SK-N-SH (cell line): ENCODE data around the gene LIMS2. TPM values are rescaled to one million over a fixed set of nuclear protein-coding genes. Genes with fewer than 3 reads are reported as not detected.

Source experiments
- CTCF ChIA-PET: fragments of 300-600, 350-600 bp; formaldehyde crosslinking; extraction: SDS; loops from one replicate; lab custom pipeline; 2021; lab: Yijun Ruan, JAX
- POLR2A ChIA-PET: fragments of 350-600 bp; sonication (Branson Sonifier 250); formaldehyde crosslinking; extraction: SDS; loops from one replicate; lab custom pipeline; 2020; ENCODE audit warnings: antibody characterized with exemption, inconsistent platforms; lab: Yijun Ruan, JAX
- DNase-seq: peaks from one replicate; pipeline ENCODE4 v3.0.0; 2012
- H2AFZ ChIP-seq: fragments of 200-600 bp; sonication (generic); 2 replicates; pipeline ENCODE4 v1.8.1; 2016; ENCODE audit warnings: antibody characterized with exemption, mild to moderate bottlenecking, low read depth
- H3F3A ChIP-seq: fragments of 200-600 bp; sonication (generic); replicated peaks from 2 replicates; pipeline ENCODE3; 2016; ENCODE audit warnings: antibody characterized with exemption, mild to moderate bottlenecking; ENCODE audit not compliant: insufficient read depth
- H3K27ac ChIP-seq, 2 experiments: fragments of 200-500 bp in 1 of 2; fragments of 200-600 bp in 1 of 2; sonication (Bioruptor generic) in 1 of 2; sonication (generic), shearing (Covaris generic) in 1 of 2; 2 replicates each; pipeline versions ENCODE4 v1.5.1 to v1.6.1; 2014 to 2016; ENCODE audit warnings: low read depth in 2 of 2, inconsistent platforms in 1 of 2, low read length in 1 of 2, mild to moderate bottlenecking in 1 of 2, mixed read lengths in 1 of 2
- H3K27me3 ChIP-seq: fragments of 200-600 bp; sonication (generic), shearing (Covaris generic); 2 replicates; pipeline ENCODE4 v1.6.1; 2016; ENCODE audit warnings: mixed run types; ENCODE audit not compliant: insufficient read depth
- H3K36me3 ChIP-seq, 2 experiments: fragments of 200-500 bp in 1 of 2; fragments of 200-600 bp in 1 of 2; sonication (Bioruptor generic) in 1 of 2; sonication (generic) in 1 of 2; replicated peaks in 1 of 2; 2 replicates each; pipeline versions ENCODE3 to v1.5.1; 2014 to 2016; ENCODE audit warnings: low read length in 1 of 2, mild to moderate bottlenecking in 1 of 2; ENCODE audit not compliant: insufficient read depth in 2 of 2, control insufficient read depth in 1 of 2
- H3K4me1 ChIP-seq, 2 experiments: fragments of 200-500 bp in 1 of 2; fragments of 200-600 bp in 1 of 2; sonication (Bioruptor generic) in 1 of 2; sonication (generic), shearing (Covaris generic) in 1 of 2; 2 replicates each; pipeline versions ENCODE4 v1.5.1 to v1.6.1; 2014 to 2016; ENCODE audit warnings: low read depth in 1 of 2, low read length in 1 of 2, mixed run types in 1 of 2; ENCODE audit not compliant: insufficient read depth in 2 of 2, control insufficient read depth in 1 of 2
- H3K4me2 ChIP-seq: fragments of 200-600 bp; sonication (generic), shearing (Covaris generic); 2 replicates; pipeline ENCODE4 v1.6.1; 2017; ENCODE audit warnings: mixed run types
- H3K4me3 ChIP-seq, 2 experiments: fragments of 200-500 bp in 1 of 2; fragments of 200-600 bp in 1 of 2; sonication (Bioruptor generic) in 1 of 2; sonication (generic), shearing (Covaris generic) in 1 of 2; 2 replicates each; pipeline versions ENCODE4 v1.5.1 to v1.8.1; 2014 to 2016; ENCODE audit warnings: low read depth in 2 of 2, inconsistent platforms in 1 of 2, low read length in 1 of 2, mild to moderate bottlenecking in 1 of 2, mixed read lengths in 1 of 2, moderate library complexity in 1 of 2
- H3K79me2 ChIP-seq: fragments of 200-600 bp; sonication (generic); 2 replicates; pipeline ENCODE4 v1.8.1; 2017; ENCODE audit warnings: mild to moderate bottlenecking; ENCODE audit not compliant: insufficient read depth
- H3K9ac ChIP-seq: fragments of 200-600 bp; sonication (generic); 2 replicates; pipeline ENCODE4 v1.6.1; 2017; ENCODE audit warnings: mixed run types
- H3K9me2 ChIP-seq: fragments of 200-600 bp; sonication (generic); 2 replicates; pipeline ENCODE4 v1.6.1; 2017; ENCODE audit warnings: mixed run types
- H3K9me3 ChIP-seq: fragments of 200-600 bp; sonication (generic); 2 replicates; pipeline ENCODE4 v1.6.1; 2017; ENCODE audit warnings: mixed run types, mild to moderate bottlenecking, moderate library complexity
- H4K20me1 ChIP-seq: fragments of 200-600 bp; sonication (generic); 2 replicates; pipeline ENCODE4 v1.6.1; 2017; ENCODE audit warnings: mild to moderate bottlenecking, mixed run types; ENCODE audit not compliant: insufficient read depth
- CHD2 ChIP-seq: fragments of 150-350 bp; IDR thresholded peaks from 2 replicates; pipeline ENCODE4 v1.6.1; 2018; ENCODE audit warnings: low read length; ENCODE audit not compliant: partially characterized antibody
- ELF1 ChIP-seq: IDR thresholded peaks from 2 replicates; pipeline ENCODE4 v1.4.0; 2012
- EP300 ChIP-seq, 2 experiments: IDR thresholded peaks; 2 replicates each; pipeline versions ENCODE4 v1.4.0 to v1.6.1; 2012; ENCODE audit warnings: borderline replicate concordance in 1 of 2, low read depth in 1 of 2, low read length in 1 of 2
- FOXJ3 ChIP-seq: sonication (generic); formaldehyde crosslinking; IDR thresholded peaks from 2 replicates; pipeline ENCODE4 v1.5.1; 2020; ENCODE audit warnings: mild to moderate bottlenecking, missing genetic modification reagents
- GABPA ChIP-seq: IDR thresholded peaks from 2 replicates; pipeline ENCODE4 v1.4.0; 2012; ENCODE audit warnings: low read depth, mild to moderate bottlenecking
- IRF3 ChIP-seq: fragments of 150-350 bp; IDR thresholded peaks from 2 replicates; pipeline ENCODE4 v1.6.1; 2016; ENCODE audit warnings: mild to moderate bottlenecking, low read depth, low read length
- JUND ChIP-seq: IDR thresholded peaks from 2 replicates; pipeline ENCODE4 v1.4.0; 2012
- MXI1 ChIP-seq: IDR thresholded peaks from 2 replicates; pipeline ENCODE4 v1.6.1; 2012; ENCODE audit warnings: mild to moderate bottlenecking, low read depth, low read length, improper control_type of control experiment
- NRF1 ChIP-seq: IDR thresholded peaks from 2 replicates; pipeline ENCODE4 v1.6.1; 2012; ENCODE audit warnings: low read depth, mild to moderate bottlenecking, low read length
- POLR2AphosphoS5 ChIP-seq: IDR thresholded peaks from 2 replicates; pipeline ENCODE4 v1.6.1; 2012; ENCODE audit warnings: low read depth, low read length
- RCOR1 ChIP-seq: fragments of 150-350 bp; IDR thresholded peaks from 2 replicates; pipeline ENCODE4 v1.6.1; 2017; ENCODE audit warnings: antibody characterized with exemption, low read length
- SIN3A ChIP-seq: IDR thresholded peaks from 2 replicates; pipeline ENCODE4 v1.6.1; 2012; ENCODE audit warnings: low read depth, mild to moderate bottlenecking, low read length, moderate library complexity, borderline replicate concordance
- TAF1 ChIP-seq: IDR thresholded peaks from 2 replicates; pipeline ENCODE4 v1.6.1; 2012; ENCODE audit warnings: low read depth, mild to moderate bottlenecking, low read length, moderate library complexity, borderline replicate concordance
- USF1 ChIP-seq: IDR thresholded peaks from 2 replicates; pipeline ENCODE4 v1.4.0; 2012; ENCODE audit warnings: low read depth, borderline replicate concordance
- ZBTB33 ChIP-seq: IDR thresholded peaks from 2 replicates; pipeline ENCODE4 v1.4.0; 2012; ENCODE audit warnings: low read depth, borderline replicate concordance
- WGBS: methylation state at CpG from one replicate; pipeline ENCODE4 v1.1.6; 2017; ENCODE audit warnings: low lambda C conversion rate; 5-methylcytosine and 5-hydroxymethylcytosine counted together
- polyA plus RNA-seq, 3 experiments: library from polyadenylated mRNA; depleted of rRNA; stranded (reverse); fragments of >200 nt; gene quantifications; 2 replicates each; pipeline ENCODE4 v1.2.3, GENCODE V29; 2012

The LIMS2 gene
- polyA plus RNA-seq, 1 of the 3 experiments (the other 2 are of a cell fraction), result 2.7 TPM

- Histone ChIP-seq H3K27ac (no peak overlapping the region), H4K20me1 (no peaks in the 10 kb centered on the region), H2AFZ (no peak overlapping the region), H3F3A (no peaks in the 10 kb centered on the region)
- TF ChIP-seq IRF3 (no peak), POLR2AphosphoS5 (no peak), ZBTB33 (no peak), CHD2 (no peak), GABPA (no peak), JUND (no peak), MXI1 (no peak), NRF1 (no peak), FOXJ3 (no peak), EP300 (IDR thresholded peaks at IDR 0.05; ENCODE audit: borderline replicate concordance in 1 of 2, low read depth in 1 of 2, low read length in 1 of 2) (no peak), RCOR1 (no peak)
- TF ChIP-seq, all 33 proteins: peak for 0
- Histone ChIP-seq H3K27me3 (no peaks in the 10 kb centered on the region), H3K4me3 (no peak overlapping the region), H3K36me3 (no peaks in the 10 kb centered on the region), H3K79me2 (no peaks in the 10 kb centered on the region), H3K9me2 (no peaks in the 10 kb centered on the region), H3K9me3 (no peaks in the 10 kb centered on the region), H3K4me1 (no peaks in the 10 kb centered on the region), H3K9ac (no peak overlapping the region), H3K4me2 (no peak overlapping the region)
- no peak for DNase-seq
- ChIA-PET POLR2A (interaction anchor here (1.9 kb wide), 1 partner anchor 64 kb away, joined by 4 read pairs; the partner anchor contains the start of gene IWS1), CTCF (interaction anchor here (0.6 to 2.5 kb wide), 40 partner anchors 8 to 191 kb away, joined by 3 to 37 read pairs (median 4); partner anchors contain the start of genes LIMS2 and SFT2D3)
- WGBS, result 83% methylated on average over 8 of the region's 8 CpGs
Measured at GRCh38 chr2:127590386-127591190, 84.7 kb downstream of the LIMS2 start.

GRCh38 chr2:127589841-127590240, 85.5 kb downstream of the LIMS2 start:
- no peak overlapping the region for H2AFZ ChIP-seq
- no peaks in the 10 kb centered on the region for H4K20me1 ChIP-seq
- H3K9me3 ChIP-seq, result no peaks in the 10 kb centered on the region
- CTCF ChIA-PET, result interaction anchor here (1.3 to 2.5 kb wide), 4 partner anchors 8 to 85 kb away, joined by 3 to 37 read pairs (median 8); partner anchors contain the start of gene LIMS2
- no peaks in the 10 kb centered on the region for H3K9me2 ChIP-seq
- POLR2A ChIA-PET, result interaction anchor here (1.9 kb wide), 1 partner anchor 63 kb away, joined by 4 read pairs; the partner anchor contains the start of gene IWS1
- no peak for TF ChIP-seq GABPA
- no peak for TF ChIP-seq SIN3A
- TF ChIP-seq TAF1, result no peak
- TF ChIP-seq USF1, result no peak
- TF ChIP-seq CHD2, result no peak
- no peak for TF ChIP-seq NRF1
- no peak for TF ChIP-seq JUND
- no peak for TF ChIP-seq ELF1
- no peak overlapping the region for H3K27ac ChIP-seq
- H3K4me3 ChIP-seq, result no peak overlapping the region
- WGBS, result 54% methylated on average over 4 of the region's 5 CpGs
- H3K9ac ChIP-seq, result no peak overlapping the region
- no peaks in the 10 kb centered on the region for H3K27me3 ChIP-seq
- no peaks in the 10 kb centered on the region for H3K79me2 ChIP-seq
- H3F3A ChIP-seq, result no peaks in the 10 kb centered on the region
- no peak overlapping the region for H3K4me2 ChIP-seq
- no peaks in the 10 kb centered on the region for H3K36me3 ChIP-seq
- DNase-seq, result no peak
- no peaks in the 10 kb centered on the region for H3K4me1 ChIP-seq
